H1 (cell line): ENCODE measurements around the gene CAPN1. TPM values are rescaled to one million over a fixed set of nuclear protein-coding genes. Genes with fewer than 3 reads are reported as not detected.

Experiments used
- CTCF ChIA-PET: fragments of 300-600 bp; sonication (Branson Sonifier 250); formaldehyde crosslinking; loops from one replicate; lab custom pipeline; 2021; ENCODE audit not compliant: partially characterized antibody; lab: Charles Lee
- POLR2A ChIA-PET: fragments of 300-600 bp; sonication (Branson Sonifier 250); formaldehyde crosslinking; loops from one replicate; lab custom pipeline; 2021; ENCODE audit warnings: inconsistent platforms; ENCODE audit not compliant: partially characterized antibody; lab: Charles Lee
- DNase-seq, 2 experiments: peaks; one replicate each; pipeline versions ENCODE4 v3.0.0 to v3.0.0-alpha.2; 2010 to 2022; ENCODE audit warnings: low spot score in 2 of 2, low read depth in 1 of 2, mixed read lengths in 1 of 2
- FAIRE-seq: peaks from 2 replicates; lab custom pipeline; 2011; peaks lifted over from hg19 to GRCh38; lab: Jason Lieb, UNC
- H2AFZ ChIP-seq: 2 replicates; pipeline ENCODE4 v1.8.1; 2012; ENCODE audit warnings: low read length, inconsistent platforms
- H2AK5ac ChIP-seq: 2 replicates; pipeline ENCODE4 v1.6.1; 2013; ENCODE audit warnings: low read depth, low read length
- H2BK120ac ChIP-seq: replicated peaks from 2 replicates; pipeline ENCODE3; 2013; ENCODE audit warnings: low read depth, low read length, inconsistent platforms
- H2BK12ac ChIP-seq: 2 replicates; pipeline ENCODE4 v1.6.1; 2013; ENCODE audit warnings: low read depth, low read length
- H2BK15ac ChIP-seq: 2 replicates; pipeline ENCODE4 v1.6.1; 2013; ENCODE audit warnings: low read length
- H2BK20ac ChIP-seq: 2 replicates; pipeline ENCODE4 v1.6.1; 2013; ENCODE audit warnings: low read length
- H2BK5ac ChIP-seq: 2 replicates; pipeline ENCODE4 v1.6.1; 2013; ENCODE audit warnings: low read depth, low read length
- H3K14ac ChIP-seq: 2 replicates; pipeline ENCODE4 v1.6.1; 2013; ENCODE audit warnings: inconsistent platforms; ENCODE audit not compliant: insufficient read length
- H3K18ac ChIP-seq: 2 replicates; pipeline ENCODE4 v1.6.1; 2013; ENCODE audit warnings: low read length; ENCODE audit errors: extremely low read depth
- H3K23ac ChIP-seq: 2 replicates; pipeline ENCODE4 v1.6.1; 2013; ENCODE audit warnings: inconsistent platforms; ENCODE audit not compliant: insufficient read length
- H3K23me2 ChIP-seq: 2 replicates; pipeline ENCODE4 v1.6.1; 2013; ENCODE audit warnings: low read depth, low read length
- H3K27ac ChIP-seq: 2 replicates; pipeline ENCODE4 v1.6.1; 2011; ENCODE audit warnings: low read depth, low read length, inconsistent platforms
- H3K27me3 ChIP-seq, 4 experiments: replicated peaks in 1 of 4; 1 replicate in 1 of 4; 2 replicates in 3 of 4; pipeline versions ENCODE4 v1.6.1 to v1.8.1; 2011 to 2013; ENCODE audit warnings: low read length in 3 of 4, mild to moderate bottlenecking in 3 of 4, inconsistent platforms in 2 of 4, mixed read lengths in 2 of 4, moderate library complexity in 1 of 4; ENCODE audit not compliant: control insufficient read depth in 3 of 4, insufficient read depth in 3 of 4; ENCODE audit errors: extremely low read depth in 1 of 4
- H3K36me3 ChIP-seq, 4 experiments: 2 replicates each; pipeline versions ENCODE4 v1.6.1 to v1.8.1; 2011 to 2013; ENCODE audit warnings: mild to moderate bottlenecking in 4 of 4, low read length in 3 of 4, moderate library complexity in 2 of 4, control low read depth in 1 of 4, inconsistent platforms in 1 of 4; ENCODE audit not compliant: insufficient read depth in 4 of 4, control insufficient read depth in 2 of 4
- H3K4ac ChIP-seq: replicated peaks from 2 replicates; pipeline ENCODE3; 2013; ENCODE audit warnings: low read length, low read depth, mixed read lengths, inconsistent platforms; ENCODE audit not compliant: insufficient read length
- H3K4me1 ChIP-seq, 4 experiments: replicated peaks in 1 of 4; 1 replicate in 1 of 4; 2 replicates in 3 of 4; pipeline versions ENCODE4 v1.6.1 to v1.8.1; 2011 to 2013; ENCODE audit warnings: low read length in 3 of 4, inconsistent platforms in 2 of 4, mixed read lengths in 1 of 4; ENCODE audit not compliant: insufficient read depth in 4 of 4, control insufficient read depth in 3 of 4
- H3K4me2 ChIP-seq, 2 experiments: 2 replicates each; pipeline versions ENCODE4 v1.6.1 to v1.8.1; 2011 to 2013; ENCODE audit warnings: low read depth in 2 of 2, low read length in 2 of 2, control low read depth in 1 of 2, inconsistent platforms in 1 of 2, mild to moderate bottlenecking in 1 of 2; ENCODE audit not compliant: insufficient read depth in 1 of 2
- H3K4me3 ChIP-seq, 4 experiments: fragments of 200-600, 300-600 bp in 1 of 4; sonication (generic), shearing (Covaris generic), sonication (Bioruptor Twin) in 1 of 4; 2 replicates each; pipeline versions ENCODE4 v1.5.1 to v1.8.1; 2011 to 2016; ENCODE audit warnings: low read length in 4 of 4, low read depth in 3 of 4, control low read depth in 2 of 4, inconsistent platforms in 2 of 4, mild to moderate bottlenecking in 2 of 4, mixed read lengths in 1 of 4, moderate library complexity in 1 of 4; ENCODE audit not compliant: insufficient read depth in 2 of 4; ENCODE audit errors: extremely low read depth in 1 of 4
- H3K56ac ChIP-seq: replicated peaks from 2 replicates; pipeline ENCODE3; 2013; ENCODE audit warnings: low read depth, mild to moderate bottlenecking, mixed read lengths, low read length, inconsistent platforms; ENCODE audit not compliant: insufficient read length
- H3K79me1 ChIP-seq: 2 replicates; pipeline ENCODE4 v1.6.1; 2013; ENCODE audit warnings: low read depth, low read length, control low read depth
- H3K79me2 ChIP-seq, 2 experiments: 2 replicates each; pipeline versions ENCODE4 v1.6.1 to v1.8.1; 2012 to 2013; ENCODE audit warnings: low read length in 2 of 2, mild to moderate bottlenecking in 2 of 2, inconsistent platforms in 1 of 2; ENCODE audit not compliant: insufficient read depth in 2 of 2, control insufficient read depth in 1 of 2
- H3K9ac ChIP-seq, 4 experiments: replicated peaks in 1 of 4; 1 replicate in 1 of 4; 2 replicates in 3 of 4; pipeline versions ENCODE4 v1.6.1 to v1.8.1; 2011 to 2013; ENCODE audit warnings: low read depth in 3 of 4, low read length in 3 of 4, control low read depth in 2 of 4, mild to moderate bottlenecking in 2 of 4, moderate library complexity in 2 of 4, inconsistent platforms in 1 of 4; ENCODE audit errors: extremely low read depth in 1 of 4
- H3K9me3 ChIP-seq, 2 experiments: 2 replicates each; pipeline versions ENCODE4 v1.6.1 to v1.8.1; 2012 to 2013; ENCODE audit warnings: mild to moderate bottlenecking in 2 of 2, moderate library complexity in 2 of 2, control low read depth in 1 of 2, inconsistent platforms in 1 of 2, low read depth in 1 of 2, low read length in 1 of 2, mixed read lengths in 1 of 2; ENCODE audit not compliant: insufficient read depth in 2 of 2
- H4K20me1 ChIP-seq, 2 experiments: replicated peaks in 1 of 2; 2 replicates each; pipeline versions ENCODE3 to v1.8.1; 2011 to 2013; ENCODE audit warnings: inconsistent platforms in 2 of 2, low read length in 2 of 2, mild to moderate bottlenecking in 1 of 2; ENCODE audit not compliant: insufficient read depth in 2 of 2, control insufficient read depth in 1 of 2
- H4K5ac ChIP-seq: 2 replicates; pipeline ENCODE4 v1.6.1; 2013; ENCODE audit warnings: low read length, low read depth, mixed read lengths, inconsistent platforms; ENCODE audit not compliant: insufficient read length
- H4K8ac ChIP-seq: 2 replicates; pipeline ENCODE4 v1.8.0; 2013; ENCODE audit warnings: mild to moderate bottlenecking, moderate library complexity, low read length, inconsistent platforms; ENCODE audit not compliant: insufficient read depth; ENCODE audit errors: extremely low read depth
- H4K91ac ChIP-seq: replicated peaks from 2 replicates; pipeline ENCODE3; 2013; ENCODE audit warnings: low read length, mixed read lengths, inconsistent platforms; ENCODE audit not compliant: insufficient read length
- ASH2L ChIP-seq: fragments of 200-600, 300-600 bp; sonication (generic); IDR thresholded peaks from one replicate; pipeline ENCODE4 v1.7.1; 2017; ENCODE audit warnings: low read length
- BACH1 ChIP-seq: IDR thresholded peaks from 2 replicates; pipeline ENCODE4 v1.6.1; 2012; ENCODE audit warnings: low read length, improper control_type of control experiment
- BRCA1 ChIP-seq: IDR thresholded peaks from 2 replicates; pipeline ENCODE4 v1.6.1; 2012; ENCODE audit warnings: low read depth, low read length, improper control_type of control experiment
- CTBP2 ChIP-seq: IDR thresholded peaks from 2 replicates; pipeline ENCODE4 v1.7.0; 2011; ENCODE audit warnings: borderline replicate concordance, mild to moderate bottlenecking, moderate library complexity, mixed read lengths, low read length; ENCODE audit not compliant: insufficient read depth, insufficient read length
- EGR1 ChIP-seq: IDR thresholded peaks from 2 replicates; pipeline ENCODE4 v1.6.1; 2011; ENCODE audit warnings: low read depth, low read length, borderline replicate concordance
- GTF2F1 ChIP-seq: IDR thresholded peaks from 2 replicates; pipeline ENCODE4 v1.6.1; 2012; ENCODE audit warnings: low read depth, low read length, improper control_type of control experiment, borderline replicate concordance
- JUN ChIP-seq: IDR thresholded peaks from 2 replicates; pipeline ENCODE4 v1.6.1; 2011; ENCODE audit warnings: low read depth, mild to moderate bottlenecking, improper control_type of control experiment, low read length
- JUND ChIP-seq: IDR thresholded peaks from 2 replicates; pipeline ENCODE4 v1.6.1; 2011; ENCODE audit warnings: mild to moderate bottlenecking, improper control_type of control experiment, low read length
- SAP30 ChIP-seq: fragments of 300-600 bp; sonication (generic); IDR thresholded peaks from 2 replicates; pipeline ENCODE4 v1.7.1; 2012; ENCODE audit warnings: low read length, moderate library complexity, mild to moderate bottlenecking, inconsistent platforms; ENCODE audit not compliant: insufficient read depth, insufficient replicate concordance
- TAF7 ChIP-seq: optimal IDR thresholded peaks from 2 replicates; pipeline ENCODE3; 2011; ENCODE audit warnings: low read depth, mild to moderate bottlenecking, inconsistent platforms, low read length, moderate library complexity, borderline replicate concordance
- TCF12 ChIP-seq: IDR thresholded peaks from 2 replicates; pipeline ENCODE4 v1.6.1; 2011; ENCODE audit warnings: low read depth, mild to moderate bottlenecking, low read length
- WGBS, 2 experiments: shearing (Covaris generic) in 1 of 2; methylation state at CpG; one replicate each; pipeline versions ENCODE4 v1.1.6 to v1.1.7; 2013 to 2015; ENCODE audit warnings: low lambda C conversion rate in 2 of 2, mixed read lengths in 2 of 2, inconsistent platforms in 1 of 2, low coverage in 1 of 2, missing lambda C conversion rate in 1 of 2; ENCODE audit not compliant: insufficient replicate concordance in 2 of 2, insufficient coverage in 1 of 2, insufficient read length in 1 of 2; ENCODE audit errors: extremely low coverage in 1 of 2, missing lambda C conversion rate in 1 of 2; 5-methylcytosine and 5-hydroxymethylcytosine counted together
- polyA plus RNA-seq, 7 experiments: library from polyadenylated mRNA; depleted of rRNA in 3 of 7; stranded (reverse) in 5 of 7; unstranded in 2 of 7; fragments of >200 nt in 5 of 7; fragments of 200-250 nt in 2 of 7; gene quantifications; 1 replicate in 5 of 7; 2 replicates in 1 of 7; 4 replicates in 1 of 7; pipeline versions ENCODE4 v1.2.1 to v1.2.3, GENCODE V29; 2011 to 2013; ENCODE audit warnings: missing spikeins in 2 of 7, mixed read lengths in 2 of 7
- total RNA-seq: library from RNA; stranded (reverse); fragmentation: NEBNext Ultra II Directional; extraction: Animal tissue kit (Norgen Biotek cat#: 25700); gene quantifications from 2 replicates; pipeline ENCODE4 v1.2.1, GENCODE V29; 2021

CAPN1 gene
- total and polyA plus RNA-seq, 2 of the 8 experiments (the other 6 are each of a cell fraction or from before 2014, with no cell fraction given): 194 to 233 TPM

DNA sequence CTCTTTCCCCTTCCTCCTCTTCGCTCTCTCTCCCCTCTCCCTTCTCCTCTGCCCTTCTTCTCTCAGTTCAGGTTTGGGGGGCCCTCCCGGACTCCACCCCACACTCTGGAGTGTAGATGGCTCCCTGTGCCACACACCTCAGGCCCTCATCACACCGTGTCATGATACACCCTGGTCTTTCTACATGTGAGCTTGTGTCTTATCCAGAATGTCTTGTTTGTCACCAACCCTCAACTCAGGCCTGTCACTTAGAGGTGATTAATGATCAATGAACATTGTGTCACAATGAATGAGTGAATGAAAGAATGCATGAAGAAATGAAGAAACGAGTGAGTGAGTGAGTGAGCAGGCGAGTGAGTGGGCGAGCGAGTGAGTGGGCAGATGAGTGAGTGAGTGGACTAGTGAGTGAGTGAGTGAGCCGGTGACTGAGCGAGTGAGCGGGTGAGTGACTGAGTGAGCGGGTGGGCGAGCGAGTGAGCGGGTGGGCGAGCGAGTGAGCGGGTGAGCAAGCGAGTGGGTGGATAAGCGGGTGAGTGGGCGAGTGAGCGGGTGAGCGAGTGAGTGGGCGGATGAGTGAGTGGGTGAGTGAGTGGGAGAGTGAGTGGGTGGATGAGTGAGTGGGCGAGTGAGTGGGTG lies 33.8 kb downstream of the CAPN1 start:
- DNase-seq (no peak), FAIRE-seq (no peak)
- peak overlapping the region; percentile 66; the same call in 1 of the 2 replicates for H2BK5ac ChIP-seq
- no peak for TF ChIP-seq GTF2F1
- TF ChIP-seq JUND: no peak
- peak; percentile 100 for TF ChIP-seq ASH2L
- no peak for TF ChIP-seq TAF7
- TF ChIP-seq JUN: no peak
- TF ChIP-seq CTBP2: no peak
- no peak for TF ChIP-seq TCF12
- TF ChIP-seq BACH1: 0 out of 2 replicates have a peak, but pooled peaks have one; percentile 18
- TF ChIP-seq SAP30: no peak
- no peak for TF ChIP-seq BRCA1
- TF ChIP-seq EGR1: peak; percentile 53; the same call in 1 of the 2 replicates
- H3K36me3 ChIP-seq: peaks cover 4 to 13% (median 8%) of the 10 kb centered on the region in 4 experiments; a peak in 7 of 8 replicates
- peaks cover 11% of the 10 kb centered on the region; the same call in 1 of the 2 replicates for H3K23me2 ChIP-seq
- H3K14ac ChIP-seq: no peak overlapping the region
- H2AK5ac ChIP-seq: peak overlapping the region; percentile 94
- H4K20me1 ChIP-seq: peaks cover 0 to 3% of the 10 kb centered on the region in 2 experiments
- H3K56ac ChIP-seq: no peak overlapping the region
- H3K9me3 ChIP-seq: no peaks in the 10 kb centered on the region
- H3K79me1 ChIP-seq: peaks cover 4% of the 10 kb centered on the region
- H3K4ac ChIP-seq: no peak overlapping the region
- H3K4me1 ChIP-seq: peaks cover 5 to 36% (median 29%) of the 10 kb centered on the region in 4 experiments
- H2BK12ac ChIP-seq: peak overlapping the region; percentile 85; the same call in 1 of the 2 replicates
- no peak overlapping the region for H2BK120ac ChIP-seq
- H3K23ac ChIP-seq: no peak overlapping the region
- H3K4me3 ChIP-seq: peak overlapping the region in 1 of 4 experiments; percentile 39; a peak in 2 of 8 replicates
- 0 out of 7 replicates have a peak overlapping the region, but pooled peaks of 1 of the 4 experiments have one; percentile 8 for H3K9ac ChIP-seq
- H3K27ac ChIP-seq: no peak overlapping the region; the same call in 1 of the 2 replicates
- H4K8ac ChIP-seq: no peak overlapping the region
- peak overlapping the region; percentile 53 to 60; a peak in 3 of 4 replicates for H3K4me2 ChIP-seq
- peaks cover 0 to 15% of the 10 kb centered on the region in 2 experiments; a peak in 1 of 4 replicates for H3K79me2 ChIP-seq
- H2AFZ ChIP-seq: no peak overlapping the region
- H4K5ac ChIP-seq: no peak overlapping the region
- 85 to 100% methylated on average over 6 to 24 of the region's 24 CpGs for WGBS, 2 experiments
- ChIA-PET POLR2A (interaction anchor here (0.8 to 13.9 kb wide), 9 partner anchors 10 to 127 kb away, joined by 3 to 324 read pairs (median 22); partner anchors contain the start of gene POLA2), CTCF (interaction anchor here (0.8 to 6.3 kb wide), 7 partner anchors 10 to 35 kb away, joined by 3 to 88 read pairs (median 5); partner anchors contain the start of gene CAPN1)
- H3K18ac ChIP-seq: no peak overlapping the region; the same call in none of the 2 replicates
- no peaks in the 10 kb centered on the region for H3K27me3 ChIP-seq
- peak overlapping the region; percentile 34 for H4K91ac ChIP-seq
- H2BK20ac ChIP-seq: no peak overlapping the region
- peak overlapping the region; percentile 82; the same call in 1 of the 2 replicates for H2BK15ac ChIP-seq
